PFSK-1 (cell line): ENCODE data around the gene RIC3.

Experiments used
- FOXP2 ChIP-seq: optimal IDR thresholded peaks from 2 replicates; pipeline ENCODE3; 2011; ENCODE audit warnings: borderline replicate concordance, control low read depth, inconsistent platforms; ENCODE audit not compliant: insufficient read depth; ENCODE audit errors: extremely low read length, extremely low read depth
- POLR2AphosphoS5 ChIP-seq: IDR thresholded peaks from 2 replicates; pipeline ENCODE4 v1.6.1; 2012; ENCODE audit warnings: low read depth, mild to moderate bottlenecking, control low read depth, low read length, moderate library complexity
- SIN3A ChIP-seq: IDR thresholded peaks from 2 replicates; pipeline ENCODE4 v1.6.1; 2012; ENCODE audit warnings: mild to moderate bottlenecking, low read length, moderate library complexity, borderline replicate concordance; ENCODE audit not compliant: insufficient read depth
- TAF1 ChIP-seq: IDR thresholded peaks from 2 replicates; pipeline ENCODE4 v1.6.1; 2012; ENCODE audit warnings: low read length, control low read depth, borderline replicate concordance; ENCODE audit not compliant: insufficient read depth
- TF ChIP-seq, protein P1 (sequence below), 2 experiments: IDR thresholded peaks; 2 replicates each; pipeline versions ENCODE4 v1.6.1 to v1.8.0; 2011 to 2012; ENCODE audit warnings: low read depth in 2 of 2, low read length in 2 of 2, control low read depth in 1 of 2, inconsistent platforms in 1 of 2, mild to moderate bottlenecking in 1 of 2, moderate library complexity in 1 of 2; ENCODE audit not compliant: insufficient read depth in 1 of 2

Gene RIC3

DNA sequence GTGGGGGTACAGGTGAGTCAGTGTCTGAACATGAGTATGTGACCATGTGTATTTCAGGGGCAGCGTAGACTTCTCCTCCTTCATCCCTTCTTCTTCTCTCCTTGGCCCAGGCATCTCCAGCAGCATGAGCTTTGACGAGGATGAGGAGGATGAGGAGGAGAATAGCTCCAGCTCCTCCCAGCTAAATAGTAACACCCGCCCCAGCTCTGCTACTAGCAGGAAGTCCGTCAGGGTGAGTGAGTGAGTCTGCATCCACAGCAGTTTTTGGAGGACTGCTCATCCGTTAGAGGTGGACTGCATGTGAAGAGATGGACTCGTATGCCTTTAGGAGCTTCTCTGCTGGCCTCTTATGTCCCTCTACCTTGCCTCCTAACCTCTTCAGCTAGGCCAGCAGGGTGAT is 72.2 kb downstream of the RIC3 start:
- TF ChIP-seq SIN3A, result no peak
- no peak for TF ChIP-seq FOXP2
- TF ChIP-seq POLR2AphosphoS5, result no peak
- no peak for TF ChIP-seq TAF1
- TF ChIP-seq, protein P1, sequence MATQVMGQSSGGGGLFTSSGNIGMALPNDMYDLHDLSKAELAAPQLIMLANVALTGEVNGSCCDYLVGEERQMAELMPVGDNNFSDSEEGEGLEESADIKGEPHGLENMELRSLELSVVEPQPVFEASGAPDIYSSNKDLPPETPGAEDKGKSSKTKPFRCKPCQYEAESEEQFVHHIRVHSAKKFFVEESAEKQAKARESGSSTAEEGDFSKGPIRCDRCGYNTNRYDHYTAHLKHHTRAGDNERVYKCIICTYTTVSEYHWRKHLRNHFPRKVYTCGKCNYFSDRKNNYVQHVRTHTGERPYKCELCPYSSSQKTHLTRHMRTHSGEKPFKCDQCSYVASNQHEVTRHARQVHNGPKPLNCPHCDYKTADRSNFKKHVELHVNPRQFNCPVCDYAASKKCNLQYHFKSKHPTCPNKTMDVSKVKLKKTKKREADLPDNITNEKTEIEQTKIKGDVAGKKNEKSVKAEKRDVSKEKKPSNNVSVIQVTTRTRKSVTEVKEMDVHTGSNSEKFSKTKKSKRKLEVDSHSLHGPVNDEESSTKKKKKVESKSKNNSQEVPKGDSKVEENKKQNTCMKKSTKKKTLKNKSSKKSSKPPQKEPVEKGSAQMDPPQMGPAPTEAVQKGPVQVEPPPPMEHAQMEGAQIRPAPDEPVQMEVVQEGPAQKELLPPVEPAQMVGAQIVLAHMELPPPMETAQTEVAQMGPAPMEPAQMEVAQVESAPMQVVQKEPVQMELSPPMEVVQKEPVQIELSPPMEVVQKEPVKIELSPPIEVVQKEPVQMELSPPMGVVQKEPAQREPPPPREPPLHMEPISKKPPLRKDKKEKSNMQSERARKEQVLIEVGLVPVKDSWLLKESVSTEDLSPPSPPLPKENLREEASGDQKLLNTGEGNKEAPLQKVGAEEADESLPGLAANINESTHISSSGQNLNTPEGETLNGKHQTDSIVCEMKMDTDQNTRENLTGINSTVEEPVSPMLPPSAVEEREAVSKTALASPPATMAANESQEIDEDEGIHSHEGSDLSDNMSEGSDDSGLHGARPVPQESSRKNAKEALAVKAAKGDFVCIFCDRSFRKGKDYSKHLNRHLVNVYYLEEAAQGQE (IDR thresholded peaks at IDR 0.05; ENCODE audit: insufficient read depth in 1 of 2, low read depth in 2 of 2, low read length in 2 of 2), result no peak

GRCh38 chr11:8095806-8096522 is 72.9 kb downstream of the RIC3 start:
- TF ChIP-seq, protein P1 (IDR thresholded peaks at IDR 0.05; ENCODE audit: insufficient read depth in 1 of 2, low read depth in 2 of 2, low read length in 2 of 2), result no peak
- no peak for TF ChIP-seq POLR2AphosphoS5
- TF ChIP-seq TAF1, result no peak
- TF ChIP-seq SIN3A, result no peak
- no peak for TF ChIP-seq FOXP2

GRCh38 chr11:8095371-8095770 is 73.5 kb downstream of the RIC3 start:
- TF ChIP-seq FOXP2, result no peak
- TF ChIP-seq SIN3A, result no peak
- TF ChIP-seq POLR2AphosphoS5, result no peak
- TF ChIP-seq TAF1, result no peak
- TF ChIP-seq, protein P1 (IDR thresholded peaks at IDR 0.05; ENCODE audit: insufficient read depth in 1 of 2, low read depth in 2 of 2, low read length in 2 of 2), result no peak

DNA sequence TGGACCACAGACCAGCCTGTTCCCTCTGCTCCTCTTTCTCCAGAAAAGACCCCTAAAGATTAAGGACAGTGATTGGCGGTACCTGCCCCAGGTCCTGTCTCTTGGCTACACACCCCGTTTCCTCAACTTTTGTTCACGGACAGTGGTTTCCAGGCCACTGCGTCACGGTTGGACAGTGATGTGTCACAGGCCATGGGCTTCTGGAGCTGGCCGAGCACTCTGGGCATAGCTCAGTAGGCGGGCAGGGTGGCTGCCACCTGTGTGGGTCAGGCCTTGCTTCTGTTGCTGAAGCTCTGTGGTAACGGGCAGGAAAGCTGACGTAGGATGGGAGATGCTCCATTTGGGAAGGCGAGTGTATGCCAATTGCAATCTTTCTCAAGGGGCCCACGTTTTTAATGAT is 74.2 kb downstream of the RIC3 start:
- no peak for TF ChIP-seq FOXP2
- TF ChIP-seq, protein P1 (IDR thresholded peaks at IDR 0.05; ENCODE audit: insufficient read depth in 1 of 2, low read depth in 2 of 2, low read length in 2 of 2), result no peak
- TF ChIP-seq TAF1, result no peak
- no peak for TF ChIP-seq POLR2AphosphoS5
- no peak for TF ChIP-seq SIN3A
